Muscle layer of colon (tissue), 2 donors: ENCODE data around the gene ARID5A.

ENCODE experiments used
- H3K27ac ChIP-seq: one replicate; pipeline ENCODE4 v1.7.0; 2013; ENCODE audit warnings: low read depth, mild to moderate bottlenecking, low read length, moderate library complexity
- H3K27me3 ChIP-seq, 2 donors: one replicate each; pipeline ENCODE4 v1.7.0; 2013; ENCODE audit warnings: low read length in 2 of 2, mild to moderate bottlenecking in 2 of 2; ENCODE audit not compliant: insufficient read depth in 2 of 2, control insufficient read depth in 1 of 2
- H3K36me3 ChIP-seq: one replicate; pipeline ENCODE4 v1.7.0; 2013; ENCODE audit warnings: mild to moderate bottlenecking, low read length; ENCODE audit not compliant: insufficient read depth
- H3K4me1 ChIP-seq: one replicate; pipeline ENCODE4 v1.7.0; 2013; ENCODE audit warnings: mild to moderate bottlenecking, low read length; ENCODE audit not compliant: insufficient read depth
- H3K4me3 ChIP-seq, 2 donors: one replicate each; pipeline ENCODE4 v1.7.0; 2013; ENCODE audit warnings: low read length in 2 of 2, low read depth in 1 of 2, mild to moderate bottlenecking in 1 of 2, moderate library complexity in 1 of 2
- H3K9ac ChIP-seq: one replicate; pipeline ENCODE4 v1.7.0; 2013; ENCODE audit warnings: low read length
- H3K9me3 ChIP-seq: one replicate; pipeline ENCODE4 v1.7.0; 2013; ENCODE audit warnings: mild to moderate bottlenecking, low read length
- donor health status: abdominal sarcoma.
- donor health status: Adenocarcinoma of cecum.

Gene ARID5A

GRCh38 chr2:96530474-96531357 is 5.8 kb upstream of the ARID5A start:
- peaks cover 59% of the 10 kb centered on the region for H3K4me1 ChIP-seq
- H3K27ac ChIP-seq = peak overlapping the region; percentile 83
- H3K4me3 ChIP-seq = no peak overlapping the region
- no peak overlapping the region for H3K9ac ChIP-seq
- no peaks in the 10 kb centered on the region for H3K27me3 ChIP-seq
- no peaks in the 10 kb centered on the region for H3K36me3 ChIP-seq
- no peaks in the 10 kb centered on the region for H3K9me3 ChIP-seq

DNA sequence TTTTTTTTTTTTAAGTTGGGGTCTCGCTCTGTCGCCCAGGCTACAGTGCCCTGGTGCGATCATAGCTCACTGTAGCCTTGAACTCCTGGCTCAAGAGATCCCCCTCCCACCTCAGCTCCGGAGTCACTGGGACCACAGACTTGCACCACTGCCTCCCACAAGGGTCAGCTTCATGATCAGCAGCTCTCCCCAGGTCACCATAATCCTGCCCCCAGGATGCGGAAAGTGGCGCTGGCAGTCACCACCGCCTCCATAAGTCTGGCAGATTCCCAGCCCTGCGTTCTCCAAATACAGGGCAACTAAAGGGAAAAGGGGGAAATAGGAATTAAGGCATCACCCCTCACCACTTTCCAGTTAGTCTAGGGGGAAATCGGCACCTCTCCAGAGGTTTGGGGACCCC is 5.2 kb upstream of the ARID5A start:
- H3K4me3 ChIP-seq = peak overlapping the region; percentile 2 to 15
- H3K27ac ChIP-seq = peak overlapping the region; percentile 83
- no peaks in the 10 kb centered on the region for H3K27me3 ChIP-seq
- H3K36me3 ChIP-seq = no peaks in the 10 kb centered on the region
- H3K4me1 ChIP-seq = peaks cover 59% of the 10 kb centered on the region
- H3K9me3 ChIP-seq = no peaks in the 10 kb centered on the region
- H3K9ac ChIP-seq = peak overlapping the region; percentile 47

- Histone ChIP-seq H3K4me3 (peak overlapping the region; percentile 2 to 15), H3K4me1 (peaks cover 59% of the 10 kb centered on the region), H3K9ac (peak overlapping the region; percentile 47), H3K27me3 (no peaks in the 10 kb centered on the region), H3K9me3 (no peaks in the 10 kb centered on the region), H3K27ac (peak overlapping the region; percentile 83), H3K36me3 (no peaks in the 10 kb centered on the region)
Observed at GRCh38 chr2:96531872-96532505, 4.6 kb upstream of the ARID5A start.

GRCh38 chr2:96532641-96533291 is 3.8 kb upstream of the ARID5A start:
- no peak overlapping the region for H3K4me3 ChIP-seq

DNA sequence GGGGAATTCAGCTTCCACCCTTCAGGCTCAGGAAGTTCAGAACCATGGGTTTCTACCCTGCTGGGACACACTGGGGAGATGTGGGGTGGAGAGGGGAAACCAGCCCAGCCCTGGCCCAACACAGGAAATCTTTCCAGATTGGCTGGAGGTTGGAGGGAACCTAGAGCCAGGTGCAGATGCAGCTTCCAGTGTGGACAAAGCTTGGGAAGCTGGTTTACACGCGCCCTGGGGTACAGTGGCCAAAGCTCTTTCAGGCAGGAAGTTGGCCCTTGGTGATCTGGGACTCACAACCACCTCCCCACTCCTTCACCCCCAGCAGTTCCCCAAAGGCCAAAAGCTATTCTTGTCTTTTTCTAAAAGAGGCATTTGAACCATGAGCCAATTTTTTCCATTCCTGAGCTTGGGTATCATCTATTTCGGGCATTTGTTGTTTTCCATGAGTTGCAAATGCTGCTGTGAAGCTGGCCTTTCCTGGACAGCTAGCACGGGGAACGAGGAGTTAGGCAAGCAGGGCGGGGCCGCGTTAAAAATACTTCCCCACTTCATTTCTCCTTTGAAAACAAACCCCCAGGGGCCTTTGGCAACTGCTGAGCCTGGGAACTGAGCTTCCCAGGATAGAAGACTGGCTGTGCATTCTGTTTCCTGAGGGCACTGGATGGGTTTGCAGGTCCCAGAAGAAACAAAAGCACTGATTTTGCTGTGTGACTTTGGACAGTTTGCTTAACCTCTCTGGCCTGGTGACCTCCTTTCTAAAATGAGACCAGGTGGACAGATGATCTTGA is 3.1 kb upstream of the ARID5A start:
- Histone ChIP-seq H3K27me3 (no peaks in the 10 kb centered on the region), H3K9me3 (no peaks in the 10 kb centered on the region), H3K27ac (peak overlapping the region; percentile 83), H3K4me3 (no peak overlapping the region), H3K36me3 (no peaks in the 10 kb centered on the region), H3K9ac (peak overlapping the region; percentile 25), H3K4me1 (peaks cover 56% of the 10 kb centered on the region)

More at GRCh38 chr2:96532641-96533291, 3.8 kb upstream of the ARID5A start:
- peak overlapping the region; percentile 83 for H3K27ac ChIP-seq
- no peaks in the 10 kb centered on the region for H3K36me3 ChIP-seq
- no peaks in the 10 kb centered on the region for H3K27me3 ChIP-seq
- peaks cover 58% of the 10 kb centered on the region for H3K4me1 ChIP-seq
- no peaks in the 10 kb centered on the region for H3K9me3 ChIP-seq
- H3K9ac ChIP-seq = peak overlapping the region; percentile 7

GRCh38 chr2:96534141-96534540 is 2.4 kb upstream of the ARID5A start:
- Histone ChIP-seq H3K4me1 (peaks cover 50% of the 10 kb centered on the region), H3K27ac (peak overlapping the region; percentile 83), H3K4me3 (no peak overlapping the region), H3K36me3 (no peaks in the 10 kb centered on the region), H3K9me3 (no peaks in the 10 kb centered on the region), H3K9ac (peak overlapping the region; percentile 25), H3K27me3 (no peaks in the 10 kb centered on the region)

DNA sequence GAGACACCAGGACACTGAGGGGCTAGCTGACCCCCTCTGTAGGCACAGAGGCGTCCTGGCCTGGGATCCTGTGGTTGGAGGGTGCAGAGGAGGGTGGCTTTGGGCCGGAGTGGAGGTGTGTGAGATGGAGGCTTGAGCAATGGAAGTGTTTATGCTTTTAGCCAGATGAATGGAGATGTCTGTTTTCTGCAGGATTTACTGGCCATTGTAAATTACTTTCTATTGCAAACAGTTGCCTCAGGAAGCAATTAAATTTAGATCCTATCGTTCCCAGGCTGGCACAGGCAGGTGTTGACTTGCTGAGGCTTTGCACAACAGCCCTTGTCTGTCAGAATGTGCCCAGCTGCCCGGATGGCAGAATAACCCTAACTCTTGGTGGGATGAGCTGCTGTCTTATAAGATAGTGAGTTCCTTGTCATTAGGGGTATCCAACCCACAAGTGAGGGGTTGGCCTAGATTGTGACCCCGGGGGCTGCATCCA is 1.8 kb upstream of the ARID5A start:
- H3K27me3 ChIP-seq = no peaks in the 10 kb centered on the region
- no peaks in the 10 kb centered on the region for H3K36me3 ChIP-seq
- no peak overlapping the region for H3K4me3 ChIP-seq
- no peaks in the 10 kb centered on the region for H3K9me3 ChIP-seq
- H3K9ac ChIP-seq = no peak overlapping the region
- no peak overlapping the region for H3K27ac ChIP-seq
- H3K4me1 ChIP-seq = peaks cover 54% of the 10 kb centered on the region

GRCh38 chr2:96535331-96535730 is 1.2 kb upstream of the ARID5A start:
- H3K9ac ChIP-seq = no peak overlapping the region

GRCh38 chr2:96537066-96537733 is 648 bp downstream of the ARID5A start:
- no peaks in the 10 kb centered on the region for H3K9me3 ChIP-seq
- H3K27ac ChIP-seq = peak overlapping the region; percentile 92
- no peaks in the 10 kb centered on the region for H3K27me3 ChIP-seq
- H3K9ac ChIP-seq = peak overlapping the region; percentile 58
- peaks cover 49% of the 10 kb centered on the region for H3K4me1 ChIP-seq
- H3K4me3 ChIP-seq = peak overlapping the region; percentile 64 to 84
- no peaks in the 10 kb centered on the region for H3K36me3 ChIP-seq

More at GRCh38 chr2:96535331-96535730, 1.2 kb upstream of the ARID5A start:
- Histone ChIP-seq H3K27ac (no peak overlapping the region), H3K36me3 (no peaks in the 10 kb centered on the region), H3K4me1 (peaks cover 59% of the 10 kb centered on the region), H3K4me3 (no peak overlapping the region), H3K27me3 (no peaks in the 10 kb centered on the region), H3K9me3 (no peaks in the 10 kb centered on the region)

- Histone ChIP-seq H3K9ac (peak overlapping the region; percentile 58), H3K36me3 (no peaks in the 10 kb centered on the region), H3K9me3 (no peaks in the 10 kb centered on the region), H3K27me3 (no peaks in the 10 kb centered on the region), H3K4me3 (peak overlapping the region; percentile 64 to 84), H3K27ac (peak overlapping the region; percentile 92), H3K4me1 (peaks cover 42% of the 10 kb centered on the region)
Observed at GRCh38 chr2:96537734-96538486, 1.4 kb downstream of the ARID5A start.
